Cardiac septum (tissue), 1 donor: ENCODE measurements around the gene KIF18A. TPM values are rescaled to one million over a fixed set of nuclear protein-coding genes. Genes with fewer than 3 reads are reported as not detected.

Experiments used
- DNase-seq: peaks from one replicate; pipeline ENCODE4 v3.0.0-alpha.2; 2020; ENCODE audit warnings: low spot score
- intact Hi-C: fragments of 100-400 bp; cut with DNase I; formaldehyde crosslinking; loops from one replicate; pipeline ENCODE4 v1.14.0; 2022
- total RNA-seq: library from RNA; stranded (reverse); fragmentation: NEBNext Ultra II Directional; extraction: Animal tissue kit (Norgen Biotek cat#: 25700); gene quantifications from one replicate; pipeline ENCODE4 v1.2.1, GENCODE V29; 2021
- donor health status: DM: no; HTN: no; CAD: no.

The KIF18A gene
- total RNA-seq, 1 donor from 2014 or later: 0.27 TPM

DNA sequence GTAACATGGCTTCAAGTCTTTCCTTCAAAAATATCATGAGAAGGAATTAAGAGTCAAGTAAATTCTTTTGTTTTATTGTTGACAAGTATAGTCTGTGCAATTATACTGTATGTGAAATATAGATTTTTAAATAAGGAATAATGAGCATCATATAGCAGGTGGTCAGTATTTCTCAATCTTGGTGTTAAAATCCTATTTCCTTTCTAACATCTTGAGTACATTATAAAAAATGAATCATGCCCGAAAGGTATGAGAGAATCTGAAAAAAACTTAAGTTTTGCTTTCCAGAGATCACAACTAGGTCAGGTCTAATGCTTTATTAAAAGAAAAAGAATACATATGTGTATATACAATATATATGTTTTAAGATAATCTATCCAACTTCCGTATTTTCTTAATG lies 53.1 kb downstream of the KIF18A start:
- intact Hi-C loops: no loop called here

DNA sequence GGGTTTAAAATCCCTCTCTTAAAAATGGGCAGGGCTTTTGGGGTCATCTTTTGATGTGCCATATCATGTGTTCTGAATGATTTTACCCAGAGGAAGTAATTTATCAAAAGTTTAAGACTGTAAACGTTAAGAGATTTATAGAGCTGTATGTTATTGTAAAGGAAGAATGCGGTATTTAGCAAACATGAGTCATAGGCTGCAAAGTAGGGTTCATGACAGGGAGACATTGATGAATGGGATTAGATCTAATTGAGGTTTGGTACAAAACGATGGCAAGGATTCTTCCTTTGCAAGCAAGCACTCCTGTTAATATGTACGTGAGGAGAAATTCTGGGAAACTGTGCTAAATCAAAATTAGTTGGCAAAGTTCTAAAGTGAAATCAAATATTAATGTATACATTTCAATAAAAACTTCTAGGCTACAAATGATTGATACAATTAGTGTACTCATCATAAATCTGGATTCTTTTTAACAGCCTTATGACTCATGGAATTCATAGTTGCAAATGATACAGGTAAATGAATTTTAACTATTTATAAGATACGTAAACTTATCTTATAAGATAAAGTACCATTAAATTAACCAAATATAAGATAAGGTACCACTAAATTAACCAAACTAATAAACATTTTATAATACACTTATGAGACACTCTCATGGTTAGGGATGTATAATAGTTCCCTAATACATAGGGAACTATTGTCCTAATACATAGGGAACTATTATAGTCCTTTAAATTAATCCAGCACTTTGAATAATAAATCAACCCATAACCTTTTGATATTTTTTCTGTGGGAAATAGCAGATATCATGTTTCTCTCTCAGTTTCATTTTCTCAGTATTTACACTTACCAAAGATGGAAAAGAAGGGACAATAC lies 58.4 kb downstream of the KIF18A start:
- no peak for DNase-seq
- intact Hi-C loops: no loop called here

More for the DNA sequence above, 53.1 kb downstream of the KIF18A start:
- no peak for DNase-seq

- no peak for DNase-seq
- intact Hi-C loops: no loop called here
Measured at GRCh38 chr11:28048812-28049211, 59.1 kb downstream of the KIF18A start.

DNA sequence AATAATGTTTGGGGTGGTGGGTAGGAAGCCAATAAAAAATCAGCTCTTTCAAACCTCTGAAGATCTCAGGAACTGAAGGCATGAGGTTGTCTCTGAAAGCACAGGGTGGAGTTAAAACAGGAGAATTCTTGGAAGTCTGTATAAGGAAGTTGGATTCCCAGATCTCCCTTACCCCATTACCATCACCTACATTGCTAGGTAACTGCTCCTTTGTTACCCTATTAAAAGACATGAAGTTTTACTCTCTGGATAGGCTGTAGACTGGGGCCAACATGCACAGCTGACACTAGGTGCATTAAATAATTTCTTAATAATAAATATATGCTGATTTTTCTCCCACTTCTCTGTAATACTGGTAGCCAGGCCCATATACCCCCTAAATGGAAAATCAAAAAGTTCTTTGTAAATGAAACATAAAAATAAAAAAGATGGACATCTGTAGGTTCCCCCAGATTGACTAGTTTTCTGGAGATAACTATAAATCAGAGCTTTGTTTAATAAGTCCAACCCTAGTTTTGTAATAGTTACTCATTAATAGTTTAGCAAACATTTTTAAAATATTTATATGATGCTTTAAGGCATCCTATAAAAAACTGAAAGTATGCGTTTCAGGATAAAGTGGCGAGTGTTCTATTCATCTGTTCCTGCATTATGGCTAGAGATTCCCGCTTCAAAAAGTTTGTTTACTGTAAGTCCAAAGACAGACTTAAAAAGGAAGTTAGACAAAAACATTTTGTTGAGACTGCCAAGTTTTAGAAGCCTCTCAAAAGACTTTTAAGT lies 63.8 kb downstream of the KIF18A start:
- intact Hi-C loops: no loop called here
- DNase-seq: no peak

DNA sequence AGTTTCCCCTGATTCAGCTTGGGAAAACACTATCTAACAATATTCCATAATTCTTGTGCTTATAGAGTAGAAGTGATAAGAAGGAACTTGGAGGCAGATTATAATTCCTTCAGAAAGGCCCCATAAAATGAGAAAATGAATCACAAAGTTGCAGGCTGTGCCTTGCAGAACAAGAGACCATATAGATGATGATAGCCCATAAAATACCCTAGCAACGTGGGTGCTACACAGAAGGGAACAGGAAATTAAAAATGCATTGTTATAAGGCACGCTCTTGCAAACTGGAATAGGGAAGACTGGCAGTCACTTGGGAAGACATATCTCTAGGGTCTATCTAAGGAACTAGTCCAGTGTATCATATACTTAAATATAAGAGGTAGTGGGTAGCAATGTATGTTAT lies 67.6 kb downstream of the KIF18A start:
- intact Hi-C loops: no loop called here
- no peak for DNase-seq

- intact Hi-C loops: no loop called here
- DNase-seq: no peak
Measured at GRCh38 chr11:28038775-28039174, 69.2 kb downstream of the KIF18A start.

- DNase-seq: no peak
- intact Hi-C loops: no loop called here
Measured at GRCh38 chr11:28026634-28027290, 81.2 kb downstream of the KIF18A start.

DNA sequence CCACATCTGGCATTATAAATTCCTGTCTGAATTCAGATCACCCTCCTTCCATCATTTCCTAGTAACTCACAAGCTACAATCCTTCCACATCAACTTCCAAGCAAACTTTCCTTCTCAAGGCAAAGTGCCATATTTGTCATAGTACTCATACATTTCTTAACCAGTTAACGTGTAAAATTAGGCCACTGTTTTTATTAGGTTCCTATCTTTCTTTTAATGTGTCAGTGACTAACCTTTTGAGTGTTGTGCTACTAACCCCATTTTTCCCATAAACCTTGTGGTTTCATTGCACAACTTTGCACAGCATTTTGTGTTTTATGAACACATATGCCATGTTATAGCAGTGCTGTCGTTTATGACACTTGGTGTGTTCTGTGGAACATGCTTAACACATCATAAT lies 90.1 kb downstream of the KIF18A start:
- intact Hi-C loops: no loop called here
- no peak for DNase-seq

DNA sequence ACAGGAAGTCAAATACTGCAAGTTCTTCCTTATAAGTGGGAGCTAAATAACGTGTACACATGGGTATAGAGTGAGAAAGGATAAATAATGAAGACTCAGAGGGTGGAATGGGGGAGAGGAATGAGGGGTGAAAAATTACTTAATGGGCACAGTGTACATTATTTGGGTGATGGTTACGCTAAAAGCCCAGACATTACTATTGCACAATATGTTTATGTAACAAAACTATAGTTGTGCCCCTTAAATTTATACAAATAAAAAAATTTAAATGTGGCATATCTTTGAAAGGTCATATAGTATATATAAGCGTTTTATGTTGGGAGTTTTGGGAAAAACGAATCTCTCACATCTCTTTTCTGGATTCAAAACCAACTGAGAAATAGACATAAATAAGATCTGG lies 96.1 kb downstream of the KIF18A start:
- intact Hi-C loops: no loop called here
- no peak for DNase-seq

GRCh38 chr11:28009996-28010395 lies 98.0 kb downstream of the KIF18A start:
- no peak for DNase-seq
- intact Hi-C loops: no loop called here

- DNase-seq: no peak
- intact Hi-C loops: no loop called here
Measured at GRCh38 chr11:28009388-28009787, 98.6 kb downstream of the KIF18A start.

- intact Hi-C loops: no loop called here
- DNase-seq: no peak
Measured at GRCh38 chr11:28003615-28004014, 104.3 kb downstream of the KIF18A start.

- intact Hi-C loops: no loop called here
- no peak for DNase-seq
Measured at GRCh38 chr11:27998552-27998951, 109.4 kb downstream of the KIF18A start.

- DNase-seq: no peak
- intact Hi-C loops: no loop called here
Measured at GRCh38 chr11:27997344-27997743, 110.6 kb downstream of the KIF18A start.

GRCh38 chr11:27996066-27996465 lies 111.9 kb downstream of the KIF18A start:
- DNase-seq: no peak

GRCh38 chr11:27995083-27995482 lies 112.9 kb downstream of the KIF18A start:
- no peak for DNase-seq
- intact Hi-C loops: no loop called here

More at GRCh38 chr11:27996066-27996465, 111.9 kb downstream of the KIF18A start:
- intact Hi-C loops: no loop called here

DNA sequence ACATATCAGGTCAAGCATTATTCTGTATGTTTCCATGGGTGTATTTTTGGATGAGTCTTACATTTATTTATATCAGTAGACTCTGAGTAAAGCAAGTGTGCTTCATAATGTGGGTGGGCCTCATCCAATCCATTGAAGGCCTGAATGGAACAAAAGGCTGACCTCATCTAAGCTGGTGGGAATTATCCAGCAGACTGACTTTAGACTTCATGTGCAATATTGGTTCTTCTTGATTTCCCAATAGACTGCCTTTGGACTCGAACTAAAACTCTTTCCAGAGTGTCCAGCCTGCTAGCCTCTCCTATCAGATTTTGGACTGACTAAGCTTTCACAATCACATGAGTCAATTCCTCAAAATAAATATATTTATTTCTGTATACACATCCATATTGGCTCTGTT lies 116.2 kb downstream of the KIF18A start:
- no peak for DNase-seq
- intact Hi-C loops: no loop called here

DNA sequence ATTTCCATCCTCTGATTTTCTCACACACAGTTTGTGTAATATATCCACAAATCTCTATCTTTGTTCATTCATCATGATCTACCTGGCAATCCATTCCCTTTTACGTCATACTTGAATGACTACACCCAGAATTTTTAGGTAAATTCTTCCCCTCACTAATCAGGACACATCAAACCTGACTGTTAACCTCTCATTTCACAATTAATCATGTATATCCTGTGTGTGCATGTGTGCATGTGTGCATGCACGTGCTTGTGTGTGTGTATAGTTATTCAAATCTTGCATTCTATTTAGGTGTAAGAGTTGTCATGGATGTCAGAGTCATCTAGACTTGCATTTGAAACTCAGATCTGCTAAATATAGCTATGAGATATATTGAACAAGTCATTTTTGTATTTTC lies 130.4 kb downstream of the KIF18A start:
- intact Hi-C loops: no loop called here
- no peak for DNase-seq

GRCh38 chr11:27977031-27977430 lies 130.9 kb downstream of the KIF18A start:
- intact Hi-C loops: no loop called here
- no peak for DNase-seq

DNA sequence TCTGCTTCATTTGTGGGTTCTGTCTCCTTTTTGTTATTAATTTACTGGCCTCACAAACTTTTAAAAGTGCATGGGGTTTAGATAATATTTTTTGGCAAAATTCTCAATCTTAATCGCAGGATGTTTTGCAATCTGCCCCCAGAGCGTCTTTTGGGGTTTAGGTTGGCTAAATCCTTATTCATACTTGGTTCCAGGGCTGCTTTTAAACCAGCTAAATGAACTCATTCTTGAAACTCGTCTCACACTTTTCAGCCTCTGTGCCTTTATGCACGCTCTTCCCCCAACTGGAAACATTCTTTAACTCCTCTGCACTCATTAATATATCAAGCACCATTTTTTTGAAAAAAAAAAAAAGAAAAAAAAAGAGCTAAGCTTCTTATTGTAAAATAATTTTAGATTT lies 131.7 kb downstream of the KIF18A start:
- intact Hi-C loops: no loop called here
- no peak for DNase-seq
